ENCODE results near the gene CYFIP1.

CYFIP1 gene

DNA sequence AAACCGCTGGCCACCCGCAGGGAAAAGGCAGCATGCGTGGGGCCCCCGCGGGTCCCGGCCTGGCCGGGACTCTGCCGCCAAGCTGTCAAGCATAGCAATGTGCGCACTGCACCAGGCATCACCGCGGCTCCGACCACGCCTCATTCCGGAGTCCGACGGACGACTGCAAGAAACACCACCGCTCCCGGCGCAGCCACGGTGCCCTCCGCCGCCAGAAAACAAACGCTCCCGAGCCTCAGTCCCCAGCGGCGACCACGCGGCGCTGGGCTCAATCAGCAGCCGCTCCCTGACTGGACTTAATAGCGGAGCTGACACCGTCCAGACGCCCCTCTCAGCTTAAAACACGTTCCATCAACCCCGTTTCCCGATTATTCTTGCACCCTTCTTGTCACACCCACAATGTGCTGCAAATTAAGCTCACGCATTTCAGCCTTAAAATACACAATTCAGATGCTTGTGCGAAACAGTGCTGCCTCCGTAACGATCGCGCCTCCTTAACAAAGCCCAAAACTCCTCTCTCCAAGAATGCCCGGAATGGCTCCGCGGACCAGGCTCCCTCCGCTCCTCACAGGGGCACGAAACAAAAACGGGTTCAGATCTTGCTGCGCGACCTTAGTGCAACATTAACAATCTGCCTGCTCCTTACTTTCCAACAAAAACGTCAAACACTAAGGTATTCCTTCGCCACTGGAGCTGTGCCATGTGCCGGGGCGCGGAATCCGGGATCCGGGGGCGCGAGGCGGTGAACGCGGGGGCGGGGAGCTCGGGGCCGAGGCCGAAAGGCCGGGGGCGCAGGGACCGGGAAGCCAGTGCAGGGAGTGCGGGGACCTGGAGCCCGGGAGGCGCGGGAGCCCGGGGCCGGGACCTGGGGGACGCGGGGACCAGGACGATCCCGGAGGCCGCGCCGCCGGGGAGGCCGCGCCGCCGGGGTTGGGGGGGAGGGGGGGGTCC is 655 bp downstream of the CYFIP1 start:
- H3K27ac Mint-ChIP-seq, result peak overlapping the region; percentile 42
- peak overlapping the region; percentile 86 for H3K4me3 Mint-ChIP-seq
- no peaks in the 10 kb centered on the region for H3K9me3 Mint-ChIP-seq
- peaks cover 5% of the 10 kb centered on the region for H3K36me3 Mint-ChIP-seq (ENCODE audit: low read depth)
- peaks cover 25% of the 10 kb centered on the region for H3K27me3 Mint-ChIP-seq
- peak; percentile 65 for DNase-seq
- H3K4me1 Mint-ChIP-seq (ENCODE audit: low read depth), result peaks cover 17% of the 10 kb centered on the region

DNA sequence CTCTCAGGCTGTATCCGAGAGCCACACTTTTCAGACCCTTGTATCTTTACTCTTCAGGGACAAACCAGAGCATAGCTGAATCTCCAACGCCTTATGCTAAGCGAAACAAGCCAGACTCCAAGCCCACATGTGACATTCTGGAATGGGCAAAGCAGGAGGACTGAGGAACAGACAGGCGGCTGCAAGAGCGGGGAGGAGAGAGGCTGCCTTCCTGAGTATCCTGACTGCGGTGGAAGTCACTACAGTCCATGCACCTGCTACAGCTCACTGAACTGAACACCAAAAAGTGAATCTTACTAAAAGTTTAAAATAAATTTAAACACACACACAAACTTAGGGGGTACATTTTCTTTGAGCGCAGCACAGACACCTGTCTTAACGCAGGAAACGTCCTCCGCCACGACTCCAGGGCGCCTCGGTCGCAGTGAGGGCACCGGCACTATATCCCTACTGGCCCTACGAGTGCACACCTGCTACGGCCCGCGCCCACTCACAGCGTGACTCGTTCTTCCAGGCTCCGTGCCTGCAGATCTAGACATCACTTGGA is 1.4 kb downstream of the CYFIP1 start:
- H3K4me1 Mint-ChIP-seq (ENCODE audit: low read depth), result peaks cover 17% of the 10 kb centered on the region
- peaks cover 5% of the 10 kb centered on the region for H3K36me3 Mint-ChIP-seq (ENCODE audit: low read depth)
- H3K9me3 Mint-ChIP-seq, result no peaks in the 10 kb centered on the region
- no peak for DNase-seq
- peak overlapping the region; percentile 86 for H3K4me3 Mint-ChIP-seq
- no peak overlapping the region for H3K27ac Mint-ChIP-seq
- H3K27me3 Mint-ChIP-seq, result peaks cover 25% of the 10 kb centered on the region

DNA sequence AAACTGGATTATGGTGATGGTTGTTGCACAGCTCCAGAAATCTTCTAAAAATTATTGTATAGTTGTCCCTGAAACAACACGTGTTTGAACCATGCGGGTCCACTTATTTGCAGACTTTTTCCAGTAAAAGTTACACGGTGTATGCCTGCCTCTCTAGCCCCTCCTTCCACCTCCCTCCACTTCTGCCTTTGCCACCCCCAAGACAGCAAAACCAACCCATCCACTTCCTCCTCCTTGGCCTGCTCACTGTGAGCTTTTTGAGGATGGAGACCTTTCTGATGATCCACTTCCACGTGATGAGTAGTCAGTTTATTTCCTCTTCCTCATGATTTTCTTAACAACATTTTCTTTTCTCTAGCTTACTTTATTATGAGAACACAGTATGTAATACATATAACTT is 5.4 kb downstream of the CYFIP1 start:
- Mint-ChIP-seq H3K27me3 (peaks cover 18% of the 10 kb centered on the region), H3K9me3 (no peaks in the 10 kb centered on the region)

DNA sequence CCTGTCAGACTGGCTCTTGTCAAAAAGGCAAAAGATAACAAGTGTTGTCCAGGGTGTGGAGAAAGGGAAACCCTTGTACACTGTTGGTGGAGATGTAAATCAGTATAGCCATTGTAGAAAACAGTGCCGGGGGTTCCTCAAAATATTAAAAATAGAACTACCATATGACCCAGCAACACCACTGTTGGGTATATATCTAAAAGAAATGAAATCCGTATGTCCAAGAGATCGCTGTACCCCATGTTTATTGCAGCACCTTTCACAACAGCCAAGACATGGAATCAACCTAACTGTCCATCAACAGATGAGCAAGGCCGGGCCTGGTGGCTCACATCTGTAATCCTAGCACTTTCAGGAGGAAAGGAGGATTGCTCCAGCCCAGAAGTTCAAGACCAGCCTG is 6.2 kb downstream of the CYFIP1 start:
- H3K9me3 Mint-ChIP-seq, result peaks cover 3% of the 10 kb centered on the region
- no peaks in the 10 kb centered on the region for H3K36me3 Mint-ChIP-seq (ENCODE audit: low read depth)
- H3K27ac Mint-ChIP-seq, result no peak overlapping the region
- peaks cover 11% of the 10 kb centered on the region for H3K27me3 Mint-ChIP-seq
- H3K4me1 Mint-ChIP-seq (ENCODE audit: low read depth), result peaks cover 9% of the 10 kb centered on the region
- no peak for DNase-seq
- no peak overlapping the region for H3K4me3 Mint-ChIP-seq

More for the DNA sequence above, 5.4 kb downstream of the CYFIP1 start:
- no peak overlapping the region for H3K27ac Mint-ChIP-seq
- DNase-seq, result no peak
- peaks cover 16% of the 10 kb centered on the region for H3K4me1 Mint-ChIP-seq (ENCODE audit: low read depth)
- H3K36me3 Mint-ChIP-seq (ENCODE audit: low read depth), result peaks cover 5% of the 10 kb centered on the region
- H3K4me3 Mint-ChIP-seq, result no peak overlapping the region

DNA sequence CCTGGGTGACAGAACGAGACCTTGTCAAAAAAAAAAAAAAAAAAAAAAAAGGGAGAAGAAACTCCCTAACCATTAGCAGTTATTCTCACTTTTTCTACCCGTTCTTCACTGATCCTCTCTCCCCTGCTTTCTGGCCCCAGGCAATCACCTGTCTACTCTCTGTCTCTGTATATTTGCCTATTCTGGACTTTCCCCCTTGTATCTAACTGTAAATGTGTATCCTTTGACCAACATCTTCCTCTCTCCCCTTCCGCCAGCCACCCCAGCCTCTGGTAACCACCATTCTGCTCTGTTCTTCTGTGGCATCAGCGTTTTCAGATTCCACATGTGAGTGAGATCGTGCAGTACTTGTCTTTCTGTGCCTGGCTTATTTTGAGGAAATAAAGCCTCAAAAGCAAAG is 6.9 kb downstream of the CYFIP1 start:
- H3K27me3 Mint-ChIP-seq, result peaks cover 4% of the 10 kb centered on the region
- no peak for DNase-seq
- H3K27ac Mint-ChIP-seq, result no peak overlapping the region
- H3K9me3 Mint-ChIP-seq, result peaks cover 3% of the 10 kb centered on the region
- H3K36me3 Mint-ChIP-seq (ENCODE audit: low read depth), result no peaks in the 10 kb centered on the region
- no peak overlapping the region for H3K4me3 Mint-ChIP-seq
- H3K4me1 Mint-ChIP-seq (ENCODE audit: low read depth), result peaks cover 2% of the 10 kb centered on the region

DNA sequence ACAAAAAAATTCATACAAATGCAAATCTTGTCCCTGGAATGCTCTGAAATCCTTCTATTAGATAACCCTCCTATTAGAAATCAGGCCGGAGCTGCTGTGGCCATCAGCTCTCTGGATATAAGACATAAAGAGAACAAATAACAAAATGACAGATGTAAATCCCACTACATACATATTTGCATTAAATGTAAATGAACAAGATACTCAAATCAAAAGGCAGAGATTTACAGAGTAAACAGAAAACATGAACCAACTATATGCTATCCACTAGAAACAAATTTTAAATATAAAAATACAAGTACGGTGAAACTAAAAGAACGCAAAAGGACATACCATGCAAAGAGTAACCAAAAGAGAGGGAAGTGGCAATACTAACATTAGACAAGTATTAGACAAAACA is 10.7 kb downstream of the CYFIP1 start:
- no peak overlapping the region for H3K4me3 Mint-ChIP-seq
- DNase-seq, result no peak
- H3K27me3 Mint-ChIP-seq, result no peaks in the 10 kb centered on the region
- H3K27ac Mint-ChIP-seq, result no peak overlapping the region
- H3K4me1 Mint-ChIP-seq (ENCODE audit: low read depth), result peaks cover 2% of the 10 kb centered on the region
- peaks cover 3% of the 10 kb centered on the region for H3K9me3 Mint-ChIP-seq
- no peaks in the 10 kb centered on the region for H3K36me3 Mint-ChIP-seq (ENCODE audit: low read depth)

DNA sequence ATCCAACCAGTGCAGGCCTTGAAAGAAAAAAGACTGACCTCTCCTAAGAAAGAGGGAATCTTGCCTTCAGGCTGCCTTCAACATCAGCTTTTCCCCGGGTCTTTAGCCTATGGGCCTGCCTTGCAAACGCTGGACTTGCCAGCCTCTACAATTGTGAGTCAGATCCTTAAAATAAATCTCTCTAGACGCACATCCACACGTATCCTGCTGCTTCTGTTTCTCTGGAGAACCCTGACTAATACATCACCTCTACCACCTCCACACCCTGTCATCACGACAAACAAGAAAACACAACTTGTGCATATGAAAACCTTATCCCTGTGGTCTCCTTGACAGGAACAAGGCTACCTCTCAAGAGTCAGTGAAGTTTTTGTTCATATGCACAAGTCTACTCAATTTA is 11.8 kb downstream of the CYFIP1 start:
- Mint-ChIP-seq H3K36me3 (ENCODE audit: low read depth) (no peaks in the 10 kb centered on the region), H3K4me3 (no peak overlapping the region), H3K27ac (no peak overlapping the region), H3K4me1 (ENCODE audit: low read depth) (peaks cover under 1% of the 10 kb centered on the region), H3K9me3 (peaks cover 3% of the 10 kb centered on the region), H3K27me3 (no peaks in the 10 kb centered on the region)
- no peak for DNase-seq

DNA sequence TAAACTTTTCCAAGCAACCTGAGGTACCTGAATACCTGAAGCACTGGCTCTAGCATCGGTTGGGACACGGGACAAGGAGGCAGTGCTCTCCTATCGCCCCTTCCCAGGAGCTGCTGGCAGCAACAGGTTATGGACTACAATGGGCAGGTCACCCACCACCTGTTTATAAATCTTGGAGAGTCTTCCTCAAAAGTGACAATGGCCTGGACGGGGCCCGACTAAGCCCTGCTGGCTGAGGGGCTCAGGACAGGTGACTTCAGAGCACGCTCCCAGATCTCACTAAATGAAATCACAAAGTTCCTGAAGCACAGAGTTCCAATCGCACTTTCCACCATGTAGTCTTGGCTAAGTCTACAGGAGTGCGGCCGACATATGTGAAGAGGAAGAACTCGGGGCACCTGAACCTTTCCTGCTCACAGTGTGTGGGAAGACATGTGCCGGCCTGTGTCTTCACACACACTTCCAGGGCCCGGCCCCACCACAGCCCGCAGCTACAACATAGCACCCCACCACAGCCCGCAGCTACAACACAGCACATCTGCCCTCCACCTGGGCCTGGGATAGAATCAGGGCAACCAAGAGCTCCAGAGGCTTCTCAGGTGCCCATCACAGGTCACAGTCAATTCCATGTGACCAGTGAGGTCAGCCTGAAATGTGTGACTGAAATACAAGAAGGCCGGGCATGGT is 12.9 kb downstream of the CYFIP1 start:
- Mint-ChIP-seq H3K27ac (no peak overlapping the region), H3K9me3 (peaks cover 3% of the 10 kb centered on the region), H3K36me3 (ENCODE audit: low read depth) (no peaks in the 10 kb centered on the region), H3K27me3 (no peaks in the 10 kb centered on the region), H3K4me3 (no peak overlapping the region), H3K4me1 (ENCODE audit: low read depth) (no peaks in the 10 kb centered on the region)
- no peak for DNase-seq

DNA sequence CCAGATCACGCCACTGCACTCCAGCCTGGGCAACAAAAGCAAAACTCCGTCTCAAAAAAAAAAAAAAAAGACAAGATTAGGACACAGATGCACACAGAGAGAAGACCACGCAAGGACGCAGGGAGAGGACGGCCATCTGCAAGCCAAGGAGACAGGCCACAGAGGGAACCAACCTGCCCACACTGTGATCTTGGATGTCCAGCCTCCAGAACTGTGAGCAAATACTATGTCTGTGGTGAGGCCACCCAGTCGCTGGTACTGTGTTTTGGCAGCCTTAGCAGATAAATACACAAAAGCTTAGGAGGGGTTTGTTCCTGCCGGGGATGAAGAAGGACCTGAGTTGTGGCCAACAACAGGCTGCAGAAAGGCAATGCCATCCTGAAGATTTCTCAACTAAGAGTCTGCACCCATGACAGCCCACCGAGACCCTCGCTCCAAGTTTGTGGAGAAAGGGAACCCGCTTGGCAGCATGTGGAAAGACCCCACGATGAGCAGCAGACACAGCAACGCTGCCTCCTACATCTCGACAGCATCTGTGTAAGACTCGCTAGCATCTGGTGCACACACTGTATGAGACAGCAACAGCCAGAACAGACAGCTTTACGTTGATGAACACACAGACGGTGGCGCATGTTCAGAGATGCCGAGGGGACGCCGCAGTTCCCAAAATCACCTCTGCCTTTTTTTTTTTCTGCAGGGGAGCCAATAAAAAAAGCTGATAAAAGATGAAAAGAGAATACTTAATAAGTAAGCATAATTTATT is 13.7 kb downstream of the CYFIP1 start:
- DNase-seq, result no peak
- Mint-ChIP-seq H3K27me3 (no peaks in the 10 kb centered on the region), H3K4me3 (no peak overlapping the region), H3K4me1 (ENCODE audit: low read depth) (no peaks in the 10 kb centered on the region), H3K27ac (no peak overlapping the region), H3K9me3 (peaks cover 3% of the 10 kb centered on the region), H3K36me3 (ENCODE audit: low read depth) (no peaks in the 10 kb centered on the region)

DNA sequence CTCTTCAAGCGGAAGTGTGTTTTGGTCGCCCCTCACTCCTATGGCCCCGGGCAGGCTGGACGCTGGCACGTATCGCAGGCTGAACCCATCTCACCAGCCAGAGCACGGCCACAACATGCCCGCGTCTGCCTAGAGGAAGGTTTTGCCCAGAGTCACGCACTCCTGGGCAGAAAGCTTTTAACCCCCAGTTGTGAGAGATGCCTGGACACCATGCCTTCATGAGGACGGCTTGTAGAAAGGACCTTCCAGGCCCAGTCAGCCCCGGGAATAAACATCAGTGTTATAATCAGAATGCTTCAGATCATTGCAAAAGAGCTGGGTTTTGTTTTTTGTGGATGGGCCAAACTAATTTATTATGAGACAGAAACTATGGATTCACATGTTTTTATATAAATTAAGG is 16.5 kb downstream of the CYFIP1 start:
- Mint-ChIP-seq H3K4me1 (ENCODE audit: low read depth) (no peaks in the 10 kb centered on the region), H3K27ac (no peak overlapping the region), H3K27me3 (no peaks in the 10 kb centered on the region), H3K9me3 (no peaks in the 10 kb centered on the region), H3K36me3 (ENCODE audit: low read depth) (no peaks in the 10 kb centered on the region), H3K4me3 (no peak overlapping the region)
- no peak for DNase-seq

DNA sequence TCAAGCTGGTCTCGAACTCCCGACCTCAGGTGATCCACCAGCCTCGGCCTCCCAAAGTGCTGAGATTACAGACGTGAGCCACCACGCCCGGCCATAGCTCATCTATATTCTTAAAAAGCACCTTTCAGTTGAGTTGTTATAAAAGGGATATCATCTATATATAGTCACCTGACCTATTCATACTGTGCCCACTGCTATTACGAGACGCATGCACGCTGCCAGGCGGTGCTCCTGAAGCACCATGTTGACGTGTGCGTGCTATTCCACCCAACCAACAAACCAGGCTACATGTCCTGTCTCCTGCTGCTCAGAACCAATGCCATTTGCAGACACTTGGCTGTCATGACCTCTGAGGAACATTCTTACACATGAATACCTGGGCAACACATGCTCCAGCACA is 17.6 kb downstream of the CYFIP1 start:
- Mint-ChIP-seq H3K36me3 (ENCODE audit: low read depth) (no peaks in the 10 kb centered on the region), H3K27ac (no peak overlapping the region), H3K4me3 (no peak overlapping the region), H3K9me3 (no peaks in the 10 kb centered on the region), H3K4me1 (ENCODE audit: low read depth) (no peaks in the 10 kb centered on the region), H3K27me3 (no peaks in the 10 kb centered on the region)
- DNase-seq, result no peak

DNA sequence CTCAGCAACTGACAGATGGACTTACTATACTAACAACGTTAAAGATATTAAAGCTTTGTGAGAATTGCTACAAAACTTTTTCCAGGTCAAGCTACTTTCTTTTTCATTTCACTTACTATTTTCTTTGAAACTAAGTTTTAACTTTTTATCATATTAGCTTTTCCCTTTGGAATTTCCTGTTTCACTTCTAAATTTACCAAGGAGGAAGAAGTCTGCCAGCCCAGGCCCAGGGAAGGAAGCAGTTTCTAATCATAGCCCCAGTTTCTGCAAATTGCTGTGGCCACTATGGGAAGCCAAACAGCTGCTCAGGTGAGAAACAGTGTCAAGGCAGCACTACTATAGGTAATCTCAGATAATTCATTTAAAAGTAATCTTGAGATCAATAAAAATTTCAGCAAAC is 18.4 kb downstream of the CYFIP1 start:
- no peaks in the 10 kb centered on the region for H3K9me3 Mint-ChIP-seq
- no peaks in the 10 kb centered on the region for H3K36me3 Mint-ChIP-seq (ENCODE audit: low read depth)
- no peaks in the 10 kb centered on the region for H3K27me3 Mint-ChIP-seq
- DNase-seq, result no peak
- H3K4me3 Mint-ChIP-seq, result no peak overlapping the region
- no peak overlapping the region for H3K27ac Mint-ChIP-seq
- H3K4me1 Mint-ChIP-seq (ENCODE audit: low read depth), result no peaks in the 10 kb centered on the region

DNA sequence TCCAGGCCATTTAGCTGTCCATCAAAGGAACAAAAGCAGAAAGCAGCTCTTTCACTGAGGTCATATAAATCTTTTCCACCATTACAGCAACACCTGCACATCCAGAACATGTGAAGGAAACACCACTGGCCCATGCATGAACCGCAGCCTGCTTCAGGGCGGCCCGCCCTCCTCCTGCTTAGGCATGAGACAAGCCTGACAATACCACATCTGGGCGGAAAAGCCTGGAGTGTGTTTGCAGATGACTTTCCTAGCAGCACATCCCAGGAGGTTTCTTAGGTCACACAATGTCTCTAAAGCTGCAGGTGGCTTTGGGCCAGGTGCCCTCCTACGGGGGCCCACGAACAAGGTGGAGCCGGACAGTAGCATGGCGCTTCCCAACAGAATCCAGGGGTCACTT is 19.6 kb downstream of the CYFIP1 start:
- DNase-seq, result no peak
- H3K9me3 Mint-ChIP-seq, result no peaks in the 10 kb centered on the region
- H3K36me3 Mint-ChIP-seq (ENCODE audit: low read depth), result no peaks in the 10 kb centered on the region
- no peaks in the 10 kb centered on the region for H3K4me1 Mint-ChIP-seq (ENCODE audit: low read depth)
- no peak overlapping the region for H3K27ac Mint-ChIP-seq
- H3K4me3 Mint-ChIP-seq, result no peak overlapping the region
- no peaks in the 10 kb centered on the region for H3K27me3 Mint-ChIP-seq

DNA sequence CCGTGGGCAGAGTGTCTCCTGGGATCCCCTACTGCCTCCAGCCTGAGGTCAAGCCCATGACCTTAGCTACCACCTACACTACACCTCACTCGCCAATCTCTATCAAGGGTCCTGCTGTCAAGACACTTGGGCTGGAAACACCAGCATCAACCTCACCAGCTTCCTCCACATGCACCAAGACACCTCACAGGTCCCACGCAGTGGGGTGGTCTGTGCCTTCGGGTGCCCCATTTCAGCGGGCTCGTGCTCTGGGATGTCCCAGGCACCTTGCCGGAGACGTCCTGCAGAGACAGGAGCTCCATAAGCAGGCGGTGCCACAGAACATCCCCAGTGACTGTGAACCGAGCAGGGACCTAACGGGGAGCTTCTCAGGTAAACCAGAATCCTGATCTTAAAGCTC is 20.0 kb downstream of the CYFIP1 start:
- Mint-ChIP-seq H3K27ac (no peak overlapping the region), H3K27me3 (no peaks in the 10 kb centered on the region), H3K4me3 (no peak overlapping the region), H3K9me3 (no peaks in the 10 kb centered on the region), H3K36me3 (ENCODE audit: low read depth) (no peaks in the 10 kb centered on the region), H3K4me1 (ENCODE audit: low read depth) (no peaks in the 10 kb centered on the region)
- DNase-seq, result no peak
